HG03097 (cell line): ENCODE results near the gene AUP1.
"Not testable (repeated sequence)": the region's sequence is repeated elsewhere in the genome, so short reads cannot be mapped to it uniquely, and the experiment has no call there.

Experiments
- ATAC-seq: cut with Tn5 transposase; IDR thresholded peaks from one replicate; pipeline ENCODE4 v1.9.1; 2021; ENCODE audit not compliant: unreplicated experiment, low FRiP score

AUP1 gene, protein sequence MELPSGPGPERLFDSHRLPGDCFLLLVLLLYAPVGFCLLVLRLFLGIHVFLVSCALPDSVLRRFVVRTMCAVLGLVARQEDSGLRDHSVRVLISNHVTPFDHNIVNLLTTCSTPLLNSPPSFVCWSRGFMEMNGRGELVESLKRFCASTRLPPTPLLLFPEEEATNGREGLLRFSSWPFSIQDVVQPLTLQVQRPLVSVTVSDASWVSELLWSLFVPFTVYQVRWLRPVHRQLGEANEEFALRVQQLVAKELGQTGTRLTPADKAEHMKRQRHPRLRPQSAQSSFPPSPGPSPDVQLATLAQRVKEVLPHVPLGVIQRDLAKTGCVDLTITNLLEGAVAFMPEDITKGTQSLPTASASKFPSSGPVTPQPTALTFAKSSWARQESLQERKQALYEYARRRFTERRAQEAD

DNA sequence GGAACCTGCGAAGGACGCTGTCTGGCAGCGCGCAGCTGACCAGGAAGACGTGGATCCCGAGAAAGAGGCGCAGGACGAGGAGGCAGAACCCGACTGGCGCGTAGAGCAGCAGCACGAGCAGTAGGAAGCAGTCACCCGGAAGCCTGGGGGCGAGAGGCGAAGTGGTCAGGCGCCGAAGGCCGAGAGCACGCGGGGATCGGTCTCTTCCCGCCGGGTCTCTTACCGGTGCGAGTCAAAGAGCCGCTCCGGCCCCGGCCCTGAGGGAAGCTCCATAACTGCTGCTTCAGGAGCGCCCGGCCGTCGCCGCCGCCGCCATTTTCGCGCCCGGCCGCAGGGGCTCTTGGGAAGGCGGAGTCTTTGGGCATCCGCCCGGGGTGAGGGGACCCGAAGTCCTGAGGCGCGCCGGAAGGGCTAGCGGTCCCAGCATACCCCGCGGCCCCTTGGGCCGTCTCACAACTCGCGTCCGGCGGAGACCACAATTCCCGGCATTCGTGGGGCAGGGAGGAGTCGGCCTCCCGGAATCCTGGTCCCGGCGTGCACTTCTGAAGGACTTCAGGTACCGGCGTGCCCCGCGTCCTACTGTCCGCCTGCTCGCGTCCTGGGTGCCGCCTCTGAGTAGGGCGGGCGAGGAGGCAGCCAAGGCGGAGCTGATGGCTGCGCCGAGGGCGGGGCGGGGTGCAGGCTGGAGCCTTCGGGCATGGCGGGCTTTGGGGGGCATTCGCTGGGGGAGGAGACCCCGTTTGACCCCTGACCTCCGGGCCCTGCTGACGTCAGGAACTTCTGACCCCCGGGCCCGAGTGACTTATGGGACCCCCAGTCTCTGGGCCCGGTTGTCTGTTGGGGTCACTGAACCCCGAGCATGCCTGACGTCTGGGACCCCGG, at the start of gene AUP1, which contains the start of gene HTRA2:
TSS of gene AUP1 (minus strand) at position 350 of the 882 bp plus-strand sequence. CDS start at position 273, 77 bp downstream.
TSS of gene HTRA2 (plus strand) at position 577 of the 882 bp plus-strand sequence. CDS start at position 651, 74 bp downstream.
- peak; percentile 70 for ATAC-seq

DNA sequence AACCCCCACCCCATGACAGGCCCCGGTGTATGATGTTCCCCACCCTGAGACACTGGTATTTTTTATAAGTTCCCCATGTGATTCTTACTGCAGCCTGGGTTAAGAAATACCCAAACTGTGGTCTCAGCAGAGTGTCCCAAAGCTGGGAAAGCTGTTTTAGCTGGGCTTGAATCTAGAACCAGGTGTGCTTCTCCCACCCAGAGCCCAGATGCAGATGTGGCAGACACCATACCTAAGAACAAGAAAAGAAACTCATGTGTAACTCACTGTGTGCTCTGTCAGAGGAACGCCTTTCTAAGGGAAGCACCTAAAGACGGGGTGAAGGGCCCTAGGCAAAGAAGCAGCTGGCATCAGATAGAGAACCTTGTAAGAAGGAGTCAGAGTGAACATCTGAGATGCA, 48.9 kb upstream of the AUP1 start:
- no peak for ATAC-seq

DNA sequence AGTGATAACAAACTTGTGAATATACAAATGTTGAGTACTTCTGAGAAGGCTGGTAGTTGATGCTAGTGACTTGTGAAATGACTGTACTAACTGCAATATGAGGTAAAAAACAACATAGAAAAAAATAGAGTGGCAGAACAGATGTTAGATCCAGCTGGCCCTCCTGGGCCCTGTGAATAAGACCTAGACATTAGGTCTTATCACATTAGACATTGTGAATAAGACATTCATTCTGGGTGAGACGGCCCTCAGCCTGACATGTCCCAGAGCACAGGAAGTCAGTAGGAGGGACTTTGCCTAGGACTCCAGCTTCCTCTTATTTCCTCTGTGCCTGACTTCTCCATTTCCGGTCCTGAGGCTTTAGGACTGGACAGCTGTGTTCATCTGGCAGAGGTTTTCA, 47.9 kb upstream of the AUP1 start:
- no peak for ATAC-seq

DNA sequence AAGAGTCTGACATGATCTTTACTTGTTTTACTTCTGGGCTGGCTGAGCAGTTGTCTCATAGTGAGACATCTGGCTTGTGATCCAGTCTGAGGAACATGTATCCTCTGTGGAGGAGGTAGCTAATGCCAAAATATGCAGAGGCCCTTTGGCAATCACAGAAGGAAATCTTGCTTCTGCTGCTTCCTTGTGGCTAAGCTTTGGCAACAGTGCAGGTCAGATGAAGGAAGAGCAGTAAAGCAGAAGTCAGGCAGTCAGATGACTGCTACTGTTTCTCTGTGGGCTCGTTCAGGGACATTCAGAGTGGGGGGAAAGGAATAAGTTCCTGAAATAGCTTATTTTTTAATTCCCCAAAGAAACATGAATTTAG, 47.3 kb upstream of the AUP1 start:
- no peak for ATAC-seq

DNA sequence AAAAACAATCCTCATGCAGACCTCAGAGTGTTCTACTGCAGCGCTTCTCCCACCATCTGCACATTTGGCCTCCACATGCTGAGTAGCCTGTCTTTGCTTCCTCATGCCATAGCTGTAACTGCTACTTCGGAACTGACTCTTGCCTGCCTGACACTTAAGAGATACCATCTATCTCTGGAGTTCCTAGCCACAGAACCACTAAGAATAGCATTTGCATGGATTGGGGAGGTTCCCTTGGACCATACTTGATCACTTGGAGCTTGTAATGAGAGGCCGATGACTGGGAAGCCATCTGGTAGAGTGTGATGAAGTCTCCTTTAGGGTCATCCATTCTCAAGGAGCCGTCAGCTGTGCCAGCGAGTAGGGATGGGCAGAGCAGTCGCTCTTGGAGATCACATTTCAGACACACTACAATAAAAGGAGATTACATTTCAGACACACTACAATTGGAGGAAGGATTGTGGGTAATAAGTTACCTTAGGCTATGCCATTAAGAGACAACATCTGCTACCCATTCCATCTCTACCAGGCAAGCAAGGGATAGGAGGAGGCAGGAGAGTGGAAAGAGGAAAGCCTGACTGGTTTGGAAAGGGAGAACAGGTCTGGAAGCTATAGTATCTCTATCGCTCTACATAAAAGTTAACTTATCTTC, 46.8 kb upstream of the AUP1 start:
- no peak for ATAC-seq

DNA sequence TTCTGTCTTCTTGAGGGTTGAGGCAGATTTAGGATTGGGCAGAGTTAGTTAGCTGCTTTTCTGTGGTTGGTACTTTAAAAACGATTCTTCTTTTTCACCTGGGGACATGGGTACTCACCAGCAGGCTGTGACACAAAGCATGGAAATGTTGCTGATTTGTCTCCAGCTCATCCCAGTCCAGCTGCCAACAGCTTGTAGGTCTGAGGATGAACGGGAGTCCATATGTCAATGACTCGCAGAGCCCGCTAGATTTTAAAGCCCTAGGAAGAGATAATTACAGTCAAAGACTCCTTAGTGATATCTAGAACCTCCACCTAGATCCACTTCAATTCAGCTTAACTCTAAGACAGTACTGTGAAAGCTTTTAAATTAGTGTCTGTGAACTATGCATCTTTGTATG, 45.8 kb upstream of the AUP1 start:
- no peak for ATAC-seq

DNA sequence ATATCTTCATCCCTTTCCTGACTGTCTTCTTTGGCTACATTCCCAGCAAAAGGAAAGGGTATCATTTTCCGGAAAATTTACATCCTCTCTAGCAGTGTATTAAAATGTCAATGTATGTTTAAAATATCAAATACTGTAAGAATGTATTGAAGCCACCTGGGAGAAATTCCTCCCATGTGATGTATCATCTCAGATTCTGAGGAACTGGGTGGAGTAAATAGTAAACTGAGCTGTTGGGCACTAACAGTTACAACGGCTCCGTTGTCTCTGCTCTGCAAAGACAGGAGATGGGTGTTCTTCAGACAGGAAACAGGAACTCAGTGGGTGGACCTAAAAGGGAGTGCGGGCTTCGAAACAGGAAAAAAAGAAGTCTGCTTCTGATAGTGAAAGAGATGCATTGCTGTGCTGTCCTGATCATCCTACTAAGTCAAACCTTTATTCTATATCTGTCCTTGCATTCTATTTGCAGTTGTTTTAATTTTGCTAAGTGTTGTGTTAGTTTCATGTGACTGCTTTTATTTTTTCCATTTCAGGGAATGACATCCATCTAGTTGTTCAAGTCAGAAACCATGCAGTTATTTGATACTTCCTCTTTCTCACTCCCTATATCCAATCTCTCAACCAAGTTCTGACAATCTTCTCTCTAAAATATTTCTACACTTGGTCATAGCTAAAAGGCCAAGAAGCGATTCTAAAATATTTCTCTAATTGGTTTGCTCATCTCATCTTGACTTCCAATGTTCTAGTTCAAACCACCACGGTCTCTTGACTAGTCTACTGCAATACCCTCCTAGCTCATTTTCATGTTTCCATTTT, 44.4 kb upstream of the AUP1 start:
- ATAC-seq, result no peak

DNA sequence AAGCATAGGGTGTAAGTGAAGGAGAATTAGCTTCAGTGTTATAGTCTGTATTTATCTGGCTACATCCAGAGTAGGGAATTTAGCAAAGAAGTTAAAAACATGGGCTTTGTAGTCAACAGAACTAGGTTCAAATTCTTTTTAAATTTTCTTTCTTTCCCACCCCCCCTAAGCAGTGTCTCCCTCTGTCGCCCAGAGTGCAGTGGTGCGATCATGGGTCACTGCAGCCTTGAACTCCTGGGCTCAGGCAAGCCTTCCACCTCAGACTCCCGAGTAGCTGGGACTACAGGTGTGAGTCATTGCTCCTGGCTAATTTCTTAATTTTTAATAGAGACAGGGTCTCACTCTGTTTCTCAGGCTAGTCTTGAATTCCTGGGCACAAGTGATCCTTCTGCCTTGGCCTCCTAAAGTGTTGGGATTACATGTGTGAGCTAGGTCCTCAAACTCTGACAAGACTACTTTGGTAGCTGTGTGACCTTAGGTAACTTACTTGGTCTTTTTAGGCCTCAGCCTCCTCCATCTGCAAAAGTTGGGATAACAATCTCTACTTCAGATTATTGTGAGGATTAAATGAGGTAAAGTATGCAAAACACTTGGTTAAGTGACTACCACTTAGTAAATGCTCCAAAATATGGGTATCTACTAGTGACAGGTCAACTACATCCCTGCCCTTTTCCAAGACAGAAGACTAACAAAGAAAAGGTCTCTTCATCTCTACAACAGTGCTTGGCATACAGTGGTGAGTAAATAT, 42.8 kb upstream of the AUP1 start:
- ATAC-seq, result no peak

DNA sequence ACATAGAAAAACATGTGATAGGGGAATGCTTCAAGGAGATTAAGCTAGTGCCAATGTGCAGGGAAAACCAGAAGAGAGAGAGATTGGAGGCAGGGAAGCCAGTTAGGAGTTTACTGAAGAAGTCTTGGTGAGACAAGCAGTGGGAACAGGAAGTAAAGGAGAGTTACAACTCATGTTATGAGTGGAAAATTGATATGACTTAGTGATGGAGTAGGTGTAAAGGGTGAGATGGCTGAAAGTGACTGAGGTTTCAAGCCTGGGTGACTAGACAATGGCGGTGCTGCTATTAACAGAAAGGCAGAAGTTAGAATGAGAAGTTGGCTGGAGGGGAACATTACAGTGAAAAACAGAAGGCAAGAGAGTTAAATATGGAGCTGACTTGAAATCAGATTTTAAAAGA, 41.6 kb upstream of the AUP1 start:
- no peak for ATAC-seq

DNA sequence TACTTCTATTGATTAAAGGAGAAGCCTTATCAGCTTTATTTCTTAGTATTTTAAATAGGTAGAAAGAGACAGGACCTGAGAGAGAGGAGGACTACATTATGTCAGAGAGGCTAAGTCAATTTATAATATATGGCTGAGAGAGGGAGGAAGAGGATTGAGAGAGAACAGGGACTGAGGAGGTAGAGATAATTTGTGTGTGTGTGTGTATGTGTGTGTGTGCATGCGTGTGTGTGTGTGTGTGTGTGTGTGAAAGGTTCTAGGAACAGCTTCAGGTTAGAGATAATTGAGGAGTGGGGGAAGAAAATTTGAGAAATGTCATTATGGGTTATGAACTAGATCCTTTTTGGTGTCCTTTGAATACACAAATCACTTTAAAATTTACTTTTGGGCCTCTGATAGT, 40.2 kb upstream of the AUP1 start:
- no peak for ATAC-seq

DNA sequence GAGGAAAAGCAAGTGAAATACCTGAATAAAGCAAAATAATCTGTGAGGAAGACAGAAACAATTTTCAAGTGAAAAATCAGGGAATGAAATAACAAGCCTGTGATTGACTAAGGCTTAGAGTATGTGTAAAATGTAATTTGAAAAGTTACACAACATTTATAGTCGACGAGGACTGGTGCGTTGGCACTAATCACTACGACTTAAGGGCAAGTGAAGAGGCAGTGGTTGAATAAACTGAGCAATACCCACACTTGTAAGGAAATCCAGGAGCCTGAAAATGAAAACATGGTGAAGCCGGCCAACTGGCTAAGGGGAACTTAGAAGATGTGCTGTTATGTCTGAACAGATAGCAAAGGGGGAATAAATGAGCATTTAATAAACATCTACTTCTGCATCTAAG, 38.4 kb upstream of the AUP1 start:
- no peak for ATAC-seq

DNA sequence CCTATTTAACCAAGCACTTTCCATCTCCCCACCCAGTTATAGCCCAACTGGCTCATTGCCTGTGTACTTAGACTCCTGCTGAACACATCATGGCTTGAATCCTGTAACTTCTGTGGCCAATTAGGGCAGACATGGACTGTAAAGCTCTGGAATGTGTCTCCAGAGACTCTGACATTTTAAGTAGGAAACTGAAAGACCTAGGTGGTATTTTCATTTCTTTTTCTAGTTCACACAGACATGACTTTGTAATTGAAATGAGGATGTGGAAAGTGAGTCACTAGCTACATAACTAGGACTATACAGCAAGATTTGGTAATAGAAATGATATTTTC, 37.2 kb upstream of the AUP1 start:
- no peak for ATAC-seq

DNA sequence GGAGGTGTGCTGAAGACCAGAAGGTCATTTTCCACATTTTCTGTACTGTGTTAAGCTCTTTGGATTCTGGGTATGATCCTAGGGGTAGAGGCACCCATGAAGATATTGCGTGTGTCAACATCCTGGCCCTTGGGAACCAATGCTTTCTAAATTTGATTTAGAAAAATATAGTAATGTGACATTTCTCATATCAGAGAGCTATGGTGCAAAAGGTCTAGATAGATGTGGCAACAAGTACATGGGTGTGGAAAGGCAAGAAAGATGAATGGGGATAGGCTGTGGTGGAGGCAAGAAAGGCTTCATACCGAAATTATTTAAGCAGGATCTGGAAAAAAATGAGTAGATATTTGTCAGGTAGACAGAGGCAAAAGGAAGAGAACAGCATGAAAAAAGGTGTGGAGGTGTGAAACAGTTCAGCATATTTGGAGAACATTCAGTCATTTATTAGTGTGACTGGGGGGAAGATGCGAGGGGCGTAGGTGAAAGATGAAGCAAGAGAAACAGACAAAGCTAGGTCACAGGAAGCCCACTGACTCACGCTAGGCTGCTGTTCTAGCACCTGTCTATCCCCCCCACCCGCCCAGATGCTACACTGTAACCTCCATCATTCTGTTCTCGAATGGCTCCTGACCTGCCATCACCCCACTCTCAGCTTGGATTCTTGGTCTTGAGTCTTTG, 36.7 kb upstream of the AUP1 start:
- ATAC-seq, result no peak

DNA sequence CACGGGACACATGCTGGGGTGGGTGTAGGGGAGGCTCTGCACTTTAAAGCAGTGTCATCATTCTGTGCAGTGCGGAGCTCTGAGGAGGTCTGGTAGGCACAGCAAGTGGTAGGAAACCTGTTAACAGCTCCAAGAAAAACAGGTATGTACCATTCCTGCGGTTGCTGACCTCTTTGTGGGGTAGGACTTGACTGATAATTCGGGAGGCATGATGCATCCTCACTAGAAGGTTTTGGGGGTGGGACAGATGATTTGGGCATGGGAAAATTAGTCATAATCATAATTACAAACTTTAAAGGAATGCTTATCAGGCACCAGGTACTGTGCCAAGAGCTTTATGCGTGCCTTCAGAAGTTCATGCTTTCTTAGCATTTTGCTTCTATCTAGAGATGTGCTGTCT, 34.7 kb upstream of the AUP1 start:
- no peak for ATAC-seq

DNA sequence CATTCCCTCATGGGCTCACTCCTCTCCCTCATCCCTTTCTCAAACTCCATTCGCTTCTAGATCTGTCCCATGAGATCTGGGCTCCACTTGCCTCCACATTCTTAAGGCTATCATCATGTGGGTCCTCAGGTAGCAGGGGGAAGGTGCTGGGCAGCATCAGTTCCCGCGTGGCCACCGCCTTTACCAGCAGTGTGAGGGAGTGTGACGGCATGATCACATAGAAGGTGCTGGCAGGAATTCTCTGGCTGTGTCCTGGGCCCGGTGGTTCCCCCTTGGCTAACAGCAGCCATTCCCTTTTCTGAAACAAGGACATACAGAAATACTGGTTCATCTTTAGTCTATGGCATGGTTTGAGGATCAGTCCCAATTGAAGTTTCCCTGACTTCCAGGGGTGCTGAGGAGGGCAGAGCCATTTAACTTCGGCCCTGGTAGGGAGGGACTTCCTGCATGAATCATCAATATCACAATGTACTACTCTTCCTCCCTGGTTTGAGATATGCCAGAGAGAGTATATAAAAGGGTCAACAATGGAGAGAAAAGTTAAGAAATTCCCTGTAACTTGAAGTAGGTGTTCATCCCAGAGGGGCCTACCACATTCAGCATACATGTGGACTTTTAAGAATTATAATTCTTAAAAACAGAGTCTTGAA, 32.7 kb upstream of the AUP1 start:
- ATAC-seq, result no peak

DNA sequence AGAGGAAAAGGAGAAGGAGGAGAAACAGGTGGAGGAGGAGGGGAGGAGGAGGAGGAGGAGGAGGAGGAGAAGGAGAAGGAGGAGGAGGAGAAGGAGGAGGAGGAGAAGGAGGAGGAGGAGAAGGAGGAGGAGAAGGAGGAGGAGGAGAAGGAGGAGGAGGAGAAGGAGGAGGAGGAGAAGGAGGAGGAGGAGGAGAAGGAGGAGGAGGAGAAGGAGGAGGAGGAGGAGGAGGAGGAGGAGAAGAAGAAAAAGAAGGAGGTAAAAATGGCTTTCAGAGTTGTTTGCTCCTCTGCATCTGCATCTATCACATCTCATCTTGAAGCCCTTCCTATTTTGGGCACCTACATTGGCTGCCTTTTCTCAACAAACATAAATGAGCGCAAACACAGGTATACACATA, 31.5 kb upstream of the AUP1 start:
- ATAC-seq, result not testable (repeated sequence)

DNA sequence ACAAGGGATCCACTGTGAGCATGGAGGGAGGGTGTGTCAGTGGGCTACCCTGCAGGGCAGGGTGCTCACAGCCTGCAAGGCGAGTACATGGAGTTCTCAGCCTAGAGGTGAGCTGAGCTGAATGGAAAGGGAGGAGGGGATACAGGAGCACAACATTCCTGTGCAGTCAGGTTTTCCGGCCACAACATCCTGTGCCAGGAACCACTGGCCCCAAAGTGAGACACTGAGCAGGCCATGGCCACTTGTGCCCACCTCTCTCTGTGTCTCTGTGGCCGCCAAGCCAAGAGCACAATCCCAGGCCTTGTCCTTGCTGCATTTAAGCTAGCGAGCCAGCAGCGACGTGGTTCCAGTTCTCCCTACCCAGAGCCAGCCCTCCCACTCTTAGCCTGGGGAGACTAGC, 31.1 kb upstream of the AUP1 start:
- no peak for ATAC-seq

DNA sequence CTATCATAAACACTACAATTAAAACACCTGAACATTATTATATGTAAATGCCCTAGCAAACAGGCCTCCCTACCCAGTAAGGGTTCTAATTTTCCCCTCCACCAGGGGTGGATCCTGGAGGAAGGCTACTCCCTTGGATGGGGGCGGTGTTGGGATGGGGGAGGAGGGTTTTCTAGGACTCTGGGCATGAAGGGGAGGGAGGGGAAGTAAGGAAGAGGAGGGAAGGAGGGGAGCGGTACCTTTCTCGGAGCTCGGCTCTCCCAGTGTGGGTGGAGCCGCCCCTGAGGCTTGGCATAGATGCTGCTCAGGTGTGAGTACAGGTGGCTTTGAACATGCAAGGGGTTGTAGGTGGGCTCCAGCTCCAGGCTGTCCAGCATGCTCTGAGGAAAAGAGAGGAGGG, 30.4 kb upstream of the AUP1 start:
- no peak for ATAC-seq
